GM12801 (cell line): ENCODE results near the gene TRAF3IP1.

Experiments used
- CTCF ChIP-seq: IDR thresholded peaks from one replicate; pipeline ENCODE4 v1.5.1; 2011; ENCODE audit warnings: control low read depth; ENCODE audit not compliant: insufficient read length; ENCODE audit errors: extremely low read depth

The TRAF3IP1 gene

DNA sequence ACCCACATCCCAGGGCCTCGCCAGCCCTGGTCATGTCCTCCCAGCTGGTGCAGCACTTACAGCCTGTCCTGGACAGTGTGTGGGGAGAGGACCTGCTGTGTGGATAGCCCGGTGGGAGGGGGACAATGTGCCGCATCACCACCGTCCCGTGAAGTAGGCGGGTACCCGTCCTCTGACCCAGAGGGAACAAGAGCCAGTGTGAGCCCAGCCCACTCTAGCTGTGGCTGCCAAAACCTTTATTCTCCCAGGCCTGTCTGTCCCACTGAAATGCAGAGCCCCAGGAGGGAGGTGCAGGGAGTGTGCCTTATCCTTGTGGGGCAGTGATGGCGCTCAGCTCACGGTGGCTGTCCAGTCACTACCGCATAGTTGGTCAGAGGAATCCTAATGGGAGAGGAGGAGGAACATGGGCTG, 1.7 kb downstream of the TRAF3IP1 start:
- no peak for TF ChIP-seq CTCF

GRCh38 chr2:238325694-238326093, 5.4 kb downstream of the TRAF3IP1 start:
- TF ChIP-seq CTCF: no peak

GRCh38 chr2:238326801-238327365, 6.6 kb downstream of the TRAF3IP1 start:
- no peak for TF ChIP-seq CTCF

GRCh38 chr2:238327751-238328150, 7.4 kb downstream of the TRAF3IP1 start:
- TF ChIP-seq CTCF: no peak

- TF ChIP-seq CTCF: no peak
Measured at GRCh38 chr2:238330391-238330790, 10.1 kb downstream of the TRAF3IP1 start.

DNA sequence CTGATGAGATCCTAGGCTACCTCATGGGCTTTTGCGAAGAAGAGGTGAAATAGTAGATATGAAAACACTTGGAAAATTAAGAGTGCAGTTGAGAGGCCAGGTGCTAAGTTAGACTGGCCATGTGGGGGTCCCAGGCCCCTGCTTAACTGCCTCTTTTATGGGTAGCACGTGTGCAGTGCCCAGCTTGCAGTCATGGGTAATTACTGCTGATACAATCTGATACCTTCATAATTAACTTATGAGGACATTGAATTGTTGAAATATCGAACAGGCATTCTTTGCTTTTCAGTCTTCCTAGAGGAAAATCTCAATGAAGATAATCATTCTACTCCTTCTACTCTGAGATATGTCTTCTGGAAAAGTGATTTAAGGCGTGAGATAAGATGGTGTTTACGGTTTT, 11.6 kb downstream of the TRAF3IP1 start:
- no peak for TF ChIP-seq CTCF

DNA sequence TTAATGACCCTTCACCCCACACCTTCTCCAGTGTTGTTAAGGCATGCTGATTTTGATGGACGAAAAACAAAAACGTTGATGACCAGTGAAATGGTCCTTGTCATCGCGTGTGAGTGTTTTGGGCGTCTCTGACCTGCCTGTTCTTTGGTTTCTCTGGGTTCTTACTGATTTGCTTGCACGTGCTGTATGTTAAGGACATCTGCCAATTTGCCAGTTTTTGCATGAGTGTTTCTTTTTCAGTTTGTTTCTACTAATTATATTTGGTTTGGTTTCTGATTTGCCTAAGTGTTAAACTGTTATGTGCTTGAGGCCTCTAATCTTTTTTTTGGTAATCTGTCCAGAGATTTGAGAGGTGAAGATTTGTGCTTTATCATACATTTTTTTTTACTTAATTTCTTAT, 14.6 kb downstream of the TRAF3IP1 start:
- TF ChIP-seq CTCF: no peak
